Neuronal stem cell (in vitro differentiated cells): ENCODE results near the gene TBCEL.
A peak's percentile ranks its signal among the peaks of the same experiment; 100 is the strongest.

Experiments used
- DNase-seq: peaks from one replicate; pipeline ENCODE4 v3.0.0-alpha.2; 2013; ENCODE audit warnings: low spot score
- H2AFZ ChIP-seq: one replicate; pipeline ENCODE4 v1.6.1; 2013; ENCODE audit warnings: mild to moderate bottlenecking, low read length, inconsistent platforms
- H2AK5ac ChIP-seq: 2 replicates; pipeline ENCODE4 v1.6.1; 2013; ENCODE audit warnings: low read depth, mild to moderate bottlenecking, inconsistent platforms, low read length, moderate library complexity, mixed read lengths
- H2BK120ac ChIP-seq: 2 replicates; pipeline ENCODE4 v1.6.1; 2013; ENCODE audit warnings: low read depth, mild to moderate bottlenecking, inconsistent platforms, low read length, moderate library complexity, mixed read lengths
- H2BK12ac ChIP-seq: one replicate; pipeline ENCODE4 v1.6.1; 2013; ENCODE audit warnings: low read length, inconsistent platforms
- H2BK15ac ChIP-seq: 2 replicates; pipeline ENCODE4 v1.6.1; 2013; ENCODE audit warnings: mild to moderate bottlenecking, low read length, inconsistent platforms, mixed read lengths
- H2BK5ac ChIP-seq: one replicate; pipeline ENCODE4 v1.6.1; 2013; ENCODE audit warnings: inconsistent platforms, mild to moderate bottlenecking, low read length, moderate library complexity
- H3K14ac ChIP-seq: one replicate; pipeline ENCODE4 v1.6.1; 2013; ENCODE audit warnings: low read length, inconsistent platforms
- H3K18ac ChIP-seq: 2 replicates; pipeline ENCODE4 v1.6.1; 2013; ENCODE audit warnings: low read length, inconsistent platforms
- H3K23ac ChIP-seq: 2 replicates; pipeline ENCODE4 v1.6.1; 2013; ENCODE audit warnings: low read depth, mild to moderate bottlenecking, mixed read lengths, low read length, inconsistent platforms; ENCODE audit not compliant: poor library complexity
- H3K27ac ChIP-seq: replicated peaks from 3 replicates; pipeline ENCODE4 v1.5.1; 2013; ENCODE audit warnings: low read length, inconsistent platforms
- H3K27me3 ChIP-seq, 3 experiments: 2 replicates each; pipeline ENCODE4 v1.6.1; 2013; ENCODE audit warnings: low read length in 3 of 3, mild to moderate bottlenecking in 2 of 3, inconsistent platforms in 1 of 3, low read depth in 1 of 3, mixed read lengths in 1 of 3, moderate library complexity in 1 of 3; ENCODE audit not compliant: control insufficient read depth in 3 of 3, insufficient read depth in 3 of 3
- H3K36me3 ChIP-seq, 2 donors: replicated peaks in 1 of 2; 2 replicates each; pipeline ENCODE4 v1.6.1; 2013; ENCODE audit warnings: low read length in 2 of 2; ENCODE audit not compliant: control insufficient read depth in 2 of 2, insufficient read depth in 2 of 2
- H3K4ac ChIP-seq: 2 replicates; pipeline ENCODE4 v1.6.1; 2013; ENCODE audit warnings: inconsistent platforms, mild to moderate bottlenecking, low read length, moderate library complexity
- H3K4me1 ChIP-seq, 2 donors: 1 replicate in 1 of 2; 2 replicates in 1 of 2; pipeline ENCODE4 v1.6.1; 2013; ENCODE audit warnings: low read length in 2 of 2, low read depth in 1 of 2; ENCODE audit not compliant: control insufficient read depth in 2 of 2, insufficient read depth in 1 of 2
- H3K4me2 ChIP-seq: one replicate; pipeline ENCODE4 v1.6.1; 2013; ENCODE audit warnings: mild to moderate bottlenecking, low read length, inconsistent platforms; ENCODE audit not compliant: insufficient read depth, poor library complexity, severe bottlenecking
- H3K4me3 ChIP-seq, 2 donors: 2 replicates each; pipeline ENCODE4 v1.5.1; 2013; ENCODE audit warnings: low read length in 2 of 2, mild to moderate bottlenecking in 2 of 2, inconsistent platforms in 1 of 2, moderate library complexity in 1 of 2
- H3K79me1 ChIP-seq: one replicate; pipeline ENCODE4 v1.6.1; 2013; ENCODE audit warnings: low read depth, mild to moderate bottlenecking, inconsistent platforms, low read length, moderate library complexity
- H3K9ac ChIP-seq: one replicate; pipeline ENCODE4 v1.6.1; 2013; ENCODE audit warnings: mild to moderate bottlenecking, low read depth, low read length, inconsistent platforms; ENCODE audit not compliant: poor library complexity
- H3K9me3 ChIP-seq, 2 donors: replicated peaks in 1 of 2; 2 replicates each; pipeline versions ENCODE3 to v1.6.1; 2013; ENCODE audit warnings: low read length in 2 of 2, mild to moderate bottlenecking in 2 of 2, inconsistent platforms in 1 of 2, low read depth in 1 of 2, mixed read lengths in 1 of 2, moderate library complexity in 1 of 2; ENCODE audit not compliant: control insufficient read depth in 2 of 2, insufficient read depth in 1 of 2
- H4K8ac ChIP-seq: one replicate; pipeline ENCODE4 v1.6.1; 2013; ENCODE audit warnings: low read depth, mild to moderate bottlenecking, inconsistent platforms, low read length, moderate library complexity
- H4K91ac ChIP-seq: one replicate; pipeline ENCODE4 v1.6.1; 2013; ENCODE audit warnings: low read length, low read depth, mild to moderate bottlenecking, inconsistent platforms; ENCODE audit not compliant: poor library complexity
- WGBS, 2 donors: extraction: QIAGEN DNeasy Blood & Tissue Kit; methylation state at CpG; one replicate each; pipeline ENCODE4 v1.1.7; 2013; ENCODE audit warnings: missing lambda C conversion rate in 2 of 2, mixed read lengths in 1 of 2; ENCODE audit not compliant: insufficient read length in 2 of 2, insufficient replicate concordance in 1 of 2; ENCODE audit errors: extremely low coverage in 2 of 2; 5-methylcytosine and 5-hydroxymethylcytosine counted together

TBCEL gene

GRCh38 chr11:121134741-121135312 lies 110.9 kb downstream of the TBCEL start:
- DNase-seq, result no peak
- WGBS, 2 donors, result no CpG with 5 or more reads among the region's 10 CpGs

GRCh38 chr11:121137005-121137404 lies 113.1 kb downstream of the TBCEL start:
- H3K4me1 ChIP-seq, result no peaks in the 10 kb centered on the region
- no peaks in the 10 kb centered on the region for H3K27me3 ChIP-seq
- no peak overlapping the region for H2BK12ac ChIP-seq
- H3K23ac ChIP-seq, result no peak overlapping the region
- H3K27ac ChIP-seq, result no peak overlapping the region
- H3K4ac ChIP-seq, result no peak overlapping the region
- H3K36me3 ChIP-seq, result peaks cover 0 to 3% of the 10 kb centered on the region in 2 donors
- H2BK5ac ChIP-seq, result peak overlapping the region; percentile 47
- H3K4me2 ChIP-seq, result no peak overlapping the region
- peaks cover 0 to 5% of the 10 kb centered on the region in 2 donors for H3K9me3 ChIP-seq
- H2AK5ac ChIP-seq, result no peak overlapping the region
- peak overlapping the region; percentile 29 for H4K8ac ChIP-seq
- no peak for DNase-seq
- WGBS, 2 donors, result no CpG with 5 or more reads among the region's 11 CpGs
- no peaks in the 10 kb centered on the region for H3K79me1 ChIP-seq
- H3K14ac ChIP-seq, result peak overlapping the region; percentile 85
- no peak overlapping the region for H2BK15ac ChIP-seq
- no peak overlapping the region for H2BK120ac ChIP-seq
- H3K4me3 ChIP-seq, result peak overlapping the region in 1 of 2 donors; percentile 33
- H2AFZ ChIP-seq, result no peak overlapping the region
- peak overlapping the region; percentile 53 for H3K9ac ChIP-seq
- H3K18ac ChIP-seq, result peak overlapping the region; percentile 24
- H4K91ac ChIP-seq, result peak overlapping the region; percentile 61

More at GRCh38 chr11:121134741-121135312, 110.9 kb downstream of the TBCEL start:
- H3K4ac ChIP-seq, result no peak overlapping the region
- H3K4me1 ChIP-seq, result no peaks in the 10 kb centered on the region
- no peak overlapping the region for H3K4me2 ChIP-seq
- H3K9ac ChIP-seq, result no peak overlapping the region
- H2AK5ac ChIP-seq, result no peak overlapping the region
- peaks cover 0 to 5% of the 10 kb centered on the region in 2 donors for H3K9me3 ChIP-seq
- H3K23ac ChIP-seq, result no peak overlapping the region
- H3K79me1 ChIP-seq, result no peaks in the 10 kb centered on the region
- H4K91ac ChIP-seq, result no peak overlapping the region
- no peak overlapping the region for H2BK5ac ChIP-seq
- H2AFZ ChIP-seq, result no peak overlapping the region
- no peak overlapping the region for H2BK12ac ChIP-seq
- no peaks in the 10 kb centered on the region for H3K27me3 ChIP-seq
- H2BK120ac ChIP-seq, result no peak overlapping the region
- no peak overlapping the region for H3K18ac ChIP-seq
- peaks cover 0 to 3% of the 10 kb centered on the region in 2 donors for H3K36me3 ChIP-seq
- no peak overlapping the region for H3K14ac ChIP-seq
- no peak overlapping the region for H3K4me3 ChIP-seq
- H4K8ac ChIP-seq, result no peak overlapping the region
- H3K27ac ChIP-seq, result no peak overlapping the region
- no peak overlapping the region for H2BK15ac ChIP-seq

- Histone ChIP-seq H3K79me1 (no peaks in the 10 kb centered on the region), H3K27me3 (no peaks in the 10 kb centered on the region), H3K4me3 (no peak overlapping the region), H2BK15ac (no peak overlapping the region), H3K18ac (no peak overlapping the region), H2BK5ac (no peak overlapping the region), H3K23ac (no peak overlapping the region), H3K9me3 (peaks cover 0 to 5% of the 10 kb centered on the region in 2 donors), H2AK5ac (no peak overlapping the region), H2BK12ac (no peak overlapping the region), H3K27ac (no peak overlapping the region), H3K4ac (no peak overlapping the region), H3K9ac (no peak overlapping the region), H3K4me1 (no peaks in the 10 kb centered on the region), H3K14ac (no peak overlapping the region), H4K8ac (no peak overlapping the region), H3K4me2 (no peak overlapping the region), H2BK120ac (no peak overlapping the region), H3K36me3 (peaks cover 0 to 3% of the 10 kb centered on the region in 2 donors), H4K91ac (no peak overlapping the region), H2AFZ (no peak overlapping the region)
- DNase-seq, result no peak
- WGBS, 2 donors, result no CpG with 5 or more reads among the region's 5 CpGs
These were observed 114.4 kb downstream of the TBCEL start for GRCh38 chr11:121138259-121138658.

- H2AK5ac ChIP-seq, result no peak overlapping the region
- no peak overlapping the region for H2BK5ac ChIP-seq
- no CpG with 5 or more reads among the region's 8 CpGs for WGBS, 2 donors
- H3K9me3 ChIP-seq, result peaks cover 0 to 5% of the 10 kb centered on the region in 2 donors
- H3K4ac ChIP-seq, result no peak overlapping the region
- H4K8ac ChIP-seq, result no peak overlapping the region
- no peak overlapping the region for H4K91ac ChIP-seq
- no peak overlapping the region for H2BK15ac ChIP-seq
- no peak overlapping the region for H2AFZ ChIP-seq
- no peaks in the 10 kb centered on the region for H3K4me1 ChIP-seq
- H2BK12ac ChIP-seq, result no peak overlapping the region
- no peaks in the 10 kb centered on the region for H3K27me3 ChIP-seq
- H3K4me3 ChIP-seq, result no peak overlapping the region
- H3K79me1 ChIP-seq, result no peaks in the 10 kb centered on the region
- no peak overlapping the region for H2BK120ac ChIP-seq
- H3K14ac ChIP-seq, result no peak overlapping the region
- peaks cover 0 to 3% of the 10 kb centered on the region in 2 donors for H3K36me3 ChIP-seq
- H3K9ac ChIP-seq, result no peak overlapping the region
- no peak overlapping the region for H3K23ac ChIP-seq
- no peak overlapping the region for H3K27ac ChIP-seq
- H3K18ac ChIP-seq, result no peak overlapping the region
- DNase-seq, result no peak
- H3K4me2 ChIP-seq, result no peak overlapping the region
These were observed 116.5 kb downstream of the TBCEL start for GRCh38 chr11:121140369-121140768.
